ENCODE results near the gene SMIM35.

The SMIM35 gene

GRCh38 chr11:118028626-118029025, 58.1 kb downstream of the SMIM35 start:
- DNase-seq (ENCODE audit: low read depth) = no peak
- no peak for TF ChIP-seq CTCF (IDR thresholded peaks at IDR 0.05; ENCODE audit: insufficient read depth, low read depth, low read length, missing control alignments)
- H3K4me3 ChIP-seq (ENCODE audit: low read length) = no peak overlapping the region

DNA sequence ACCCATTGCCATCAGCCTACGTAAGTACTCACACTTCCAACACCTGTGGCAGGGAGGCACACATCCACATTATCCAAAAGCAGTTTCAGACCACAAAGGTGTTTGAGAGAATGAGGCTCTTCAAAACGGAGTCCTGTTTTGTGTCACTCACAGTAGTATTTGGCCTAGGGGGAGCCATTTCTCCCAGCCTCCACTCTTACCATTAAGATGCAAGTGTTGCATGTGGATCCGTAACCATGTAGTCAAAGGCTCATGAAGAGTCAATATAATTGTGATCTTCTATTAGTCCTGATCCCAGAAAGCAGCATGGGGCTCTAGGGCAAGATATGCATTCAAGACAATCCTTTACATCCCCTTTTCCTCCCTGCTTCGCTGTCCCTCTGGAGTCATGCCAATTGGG, 59.1 kb downstream of the SMIM35 start:
- no peak for DNase-seq (ENCODE audit: low read depth)
- H3K4me3 ChIP-seq (ENCODE audit: low read length) = no peak overlapping the region
- no peak for TF ChIP-seq CTCF (IDR thresholded peaks at IDR 0.05; ENCODE audit: insufficient read depth, low read depth, low read length, missing control alignments)

GRCh38 chr11:118021146-118021545, 65.6 kb downstream of the SMIM35 start:
- DNase-seq (ENCODE audit: low read depth) = no peak
- TF ChIP-seq CTCF (IDR thresholded peaks at IDR 0.05; ENCODE audit: insufficient read depth, low read depth, low read length, missing control alignments) = no peak
- no peak overlapping the region for H3K4me3 ChIP-seq (ENCODE audit: low read length)

DNA sequence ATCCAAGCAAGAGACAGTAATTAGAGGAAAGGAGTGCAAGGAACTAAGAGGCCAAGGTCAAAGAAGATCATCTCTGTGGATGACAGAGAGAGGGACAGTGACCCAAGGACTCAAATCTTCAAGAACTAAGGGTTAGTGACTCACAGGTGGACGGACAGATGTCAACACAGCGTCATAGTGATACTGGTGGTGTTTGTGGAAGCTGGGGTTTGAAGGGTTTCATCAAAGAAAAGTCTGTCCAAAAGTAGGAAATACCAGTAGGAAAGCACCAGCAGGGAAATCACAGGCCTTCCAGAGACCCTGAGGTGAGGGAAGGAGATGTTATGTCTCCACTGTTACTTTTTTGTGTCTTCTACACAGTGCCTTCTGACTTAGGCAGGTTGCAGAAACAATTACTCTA, 68.4 kb downstream of the SMIM35 start:
- H3K4me3 ChIP-seq (ENCODE audit: low read length) = no peak overlapping the region

GRCh38 chr11:118017631-118018315, 69.0 kb downstream of the SMIM35 start:
- no peak overlapping the region for H3K4me3 ChIP-seq (ENCODE audit: low read length)
- no peak for DNase-seq (ENCODE audit: low read depth)
- no peak for TF ChIP-seq CTCF (IDR thresholded peaks at IDR 0.05; ENCODE audit: insufficient read depth, low read depth, low read length, missing control alignments)

More for the DNA sequence above, 68.4 kb downstream of the SMIM35 start:
- TF ChIP-seq CTCF (IDR thresholded peaks at IDR 0.05; ENCODE audit: insufficient read depth, low read depth, low read length, missing control alignments) = no peak
- no peak for DNase-seq (ENCODE audit: low read depth)

DNA sequence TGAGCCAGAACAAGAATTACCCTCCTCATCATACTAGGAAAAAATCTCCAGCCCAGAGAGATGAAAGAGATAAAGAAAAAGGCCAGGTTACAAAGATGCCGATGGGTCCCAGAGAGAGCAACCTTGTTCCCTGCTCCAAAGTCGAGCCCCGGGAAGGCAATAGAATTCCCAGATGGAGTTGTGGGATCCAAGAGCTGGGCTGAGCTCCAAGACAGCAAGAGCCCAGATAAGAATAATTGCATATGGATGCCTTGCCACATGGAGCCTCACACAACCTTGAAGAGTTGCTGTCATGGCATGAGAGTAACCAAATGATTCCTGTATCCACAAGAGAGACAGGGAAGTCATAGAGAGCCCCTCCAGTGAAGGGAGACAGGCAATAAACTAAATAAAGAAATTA, 69.7 kb downstream of the SMIM35 start:
- no peak for TF ChIP-seq CTCF (IDR thresholded peaks at IDR 0.05; ENCODE audit: insufficient read depth, low read depth, low read length, missing control alignments)
- no peak for DNase-seq (ENCODE audit: low read depth)
- H3K4me3 ChIP-seq (ENCODE audit: low read length) = no peak overlapping the region

DNA sequence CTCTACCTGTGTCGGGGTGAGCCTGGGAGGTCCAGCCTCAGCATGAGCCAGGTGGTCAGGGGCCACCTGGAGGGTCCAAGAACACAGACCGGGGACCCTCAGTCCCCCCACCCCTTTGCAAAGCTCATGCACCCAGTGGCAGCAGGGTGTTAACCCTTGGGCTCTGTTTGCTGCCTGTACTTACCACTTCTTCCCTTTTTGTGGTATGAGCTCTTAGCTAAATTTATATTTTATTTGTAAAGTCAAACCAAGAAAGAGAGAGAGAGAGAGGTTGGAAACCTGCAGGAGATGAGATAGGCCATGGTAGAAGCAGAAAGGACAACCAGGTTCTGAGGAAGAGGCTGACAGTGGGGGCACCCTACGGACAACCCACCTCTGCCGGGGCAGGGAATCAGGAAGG, 70.7 kb downstream of the SMIM35 start:
- no peak overlapping the region for H3K4me3 ChIP-seq (ENCODE audit: low read length)
- DNase-seq (ENCODE audit: low read depth) = no peak
- no peak for TF ChIP-seq CTCF (IDR thresholded peaks at IDR 0.05; ENCODE audit: insufficient read depth, low read depth, low read length, missing control alignments)

Data from epithelial cell of esophagus (primary cell).